HepG2 (cell line): Measurements from ENCODE around the gene IRF5. TPM values are rescaled to one million over a fixed set of nuclear protein-coding genes. Genes with fewer than 3 reads are reported as not detected.

Experiments
- ATAC-seq: fragments of 200-7000 bp; cut with Tn5 transposase; 3 replicates; pipeline ENCODE4 v1.9.1; 2020; ENCODE audit warnings: mild to moderate bottlenecking, moderate library complexity
- BruUV-seq: library from RNA; stranded (reverse); fragments of 400-500 nt; replicated peaks from 2 replicates; lab custom pipeline; 2021; lab: Mats Ljungman, UMichigan
- CTCF ChIA-PET: fragments of 300-600 bp; formaldehyde crosslinking; extraction: SDS; loops from one replicate; lab custom pipeline; 2021; ENCODE audit warnings: low total read pairs, inconsistent platforms, low intra/inter-chr PET ratio; lab: Yijun Ruan, JAX
- POLR2A ChIA-PET: fragments of 350-600 bp; sonication (Branson Sonifier 250); formaldehyde crosslinking; loops from one replicate; lab custom pipeline; 2020; ENCODE audit warnings: antibody characterized with exemption, inconsistent platforms; lab: Yijun Ruan, JAX
- DNase-seq: peaks from one replicate; pipeline ENCODE4 v3.0.0-alpha.2; 2015; ENCODE audit warnings: low spot score
- FAIRE-seq: peaks from 3 replicates; lab custom pipeline; 2011; peaks lifted over from hg19 to GRCh38; lab: Jason Lieb, UNC
- H2AFZ ChIP-seq: one replicate; pipeline ENCODE4 v1.6.1; 2011; ENCODE audit warnings: low read length, inconsistent platforms
- H3K27ac ChIP-seq: fragments of 300-600 bp; 3 replicates; pipeline ENCODE4 v1.8.0; 2011; ENCODE audit warnings: mixed run types, mild to moderate bottlenecking, mixed read lengths, low read length, inconsistent platforms; ENCODE audit not compliant: insufficient read depth; ENCODE audit errors: extremely low read length
- H3K27me3 ChIP-seq, 2 experiments: fragments of 200-600 bp in 1 of 2; 2 replicates in 1 of 2; 3 replicates in 1 of 2; pipeline versions ENCODE4 v1.6.0 to v1.8.0; 2011; ENCODE audit warnings: low read length in 2 of 2, mild to moderate bottlenecking in 2 of 2, moderate library complexity in 2 of 2, inconsistent platforms in 1 of 2; ENCODE audit not compliant: insufficient read depth in 2 of 2, control insufficient read depth in 1 of 2
- H3K36me3 ChIP-seq, 2 experiments: fragments of 200-600 bp in 1 of 2; replicated peaks in 1 of 2; 2 replicates in 1 of 2; 3 replicates in 1 of 2; pipeline versions ENCODE4 v1.5.1 to v1.8.0; 2011; ENCODE audit warnings: low read length in 2 of 2, inconsistent platforms in 1 of 2; ENCODE audit not compliant: insufficient read depth in 2 of 2, control insufficient read depth in 1 of 2
- H3K4me1 ChIP-seq: 2 replicates; pipeline ENCODE4 v1.5.1; 2012; ENCODE audit warnings: low read length, inconsistent platforms; ENCODE audit not compliant: insufficient read depth
- H3K4me2 ChIP-seq: 2 replicates; pipeline ENCODE4 v1.6.0; 2011; ENCODE audit warnings: low read depth, low read length, inconsistent platforms
- H3K4me3 ChIP-seq, 3 experiments: fragments of 200-600 bp in 1 of 3; sonication (generic), shearing (Covaris generic) in 1 of 3; replicated peaks in 1 of 3; 2 replicates each; pipeline ENCODE4 v1.5.1; 2011 to 2016; ENCODE audit warnings: low read length in 3 of 3, inconsistent platforms in 2 of 3, low read depth in 2 of 3, mild to moderate bottlenecking in 2 of 3, control low read depth in 1 of 3, mixed read lengths in 1 of 3; ENCODE audit not compliant: insufficient read depth in 1 of 3
- H3K79me2 ChIP-seq: one replicate; pipeline ENCODE4 v1.6.1; 2011; ENCODE audit warnings: low read length, inconsistent platforms; ENCODE audit not compliant: insufficient read depth
- H3K9ac ChIP-seq: 2 replicates; pipeline ENCODE4 v1.6.0; 2011; ENCODE audit warnings: mild to moderate bottlenecking, low read depth, low read length, inconsistent platforms; ENCODE audit not compliant: insufficient read depth
- H3K9me3 ChIP-seq: 2 replicates; pipeline ENCODE4 v1.5.1; 2012; ENCODE audit warnings: mild to moderate bottlenecking, low read length
- H4K20me1 ChIP-seq: 2 replicates; pipeline ENCODE4 v1.6.0; 2011; ENCODE audit warnings: inconsistent platforms, mild to moderate bottlenecking, low read length, moderate library complexity; ENCODE audit not compliant: insufficient read depth
- AFF4 ChIP-seq: sonication (generic); formaldehyde crosslinking; IDR thresholded peaks from 2 replicates; pipeline ENCODE4 v1.4.0; 2020; ENCODE audit warnings: missing genetic modification reagents
- AGO2 ChIP-seq: fragments of 200-400 bp; formaldehyde crosslinking; optimal IDR thresholded peaks from 2 replicates; pipeline ENCODE3; 2017; ENCODE audit warnings: mild to moderate bottlenecking, low read depth, low read length, moderate library complexity
- ARNTL ChIP-seq: sonication (generic); formaldehyde crosslinking; IDR thresholded peaks from 2 replicates; pipeline ENCODE4 v1.4.0; 2020; ENCODE audit warnings: mild to moderate bottlenecking, missing genetic modification reagents
- DMAP1 ChIP-seq: IDR thresholded peaks from 2 replicates; pipeline ENCODE4 v1.6.1; 2016
- SKI ChIP-seq: fragments of 450-650 bp; IDR thresholded peaks from one replicate; pipeline ENCODE4 v1.6.1; 2018; ENCODE audit warnings: mild to moderate bottlenecking; ENCODE audit not compliant: partially characterized antibody
- SP1 ChIP-seq, 2 experiments: fragments of 450-650 bp in 1 of 2; sonication (generic) in 1 of 2; formaldehyde crosslinking in 1 of 2; IDR thresholded peaks; 2 replicates each; pipeline versions ENCODE4 v1.4.0 to v1.6.1; 2016 to 2020; ENCODE audit warnings: missing genetic modification reagents in 1 of 2
- ZNF597 ChIP-seq: sonication (generic); formaldehyde crosslinking; IDR thresholded peaks from 2 replicates; pipeline ENCODE4 v1.5.0; 2020; ENCODE audit warnings: missing genetic modification reagents
- ZNF674 ChIP-seq: sonication (generic); formaldehyde crosslinking; IDR thresholded peaks from 2 replicates; pipeline ENCODE4 v1.5.0; 2020; ENCODE audit warnings: low read depth, mild to moderate bottlenecking, missing genetic modification reagents
- WGBS: methylation state at CpG from one replicate; pipeline ENCODE4 v1.1.6; 2017; ENCODE audit warnings: low lambda C conversion rate; 5-methylcytosine and 5-hydroxymethylcytosine counted together
- in situ Hi-C: cut with HindIII; loops from 2 replicates; pipeline ENCODE4 v1.10.0; 2017; ENCODE audit warnings: low pct_unique_long_range_greater_than_20kb; ENCODE audit not compliant: extremely low pct_ligation_motif_present
- intact Hi-C: fragments of 100-400 bp; cut with micrococcal nuclease; formaldehyde crosslinking; loops from one replicate; pipeline ENCODE4 v1.10.0; 2022; ENCODE audit not compliant: unreplicated experiment
- polyA plus RNA-seq, 8 experiments: library from polyadenylated mRNA; depleted of rRNA in 3 of 8; stranded (reverse) in 7 of 8; unstranded in 1 of 8; fragments of >200 nt; fragmentation: Illumina TruSeq in 4 of 8; extraction: Trizol in 4 of 8; gene quantifications; 2 replicates each; pipeline versions ENCODE4 v1.2.1 to v1.2.3, GENCODE V29; 2011 to 2016; ENCODE audit warnings: low read depth in 4 of 8, missing spikeins in 1 of 8, mixed read lengths in 1 of 8; ENCODE audit not compliant: insufficient read depth in 1 of 8
- total RNA-seq, 5 experiments: library from RNA; depleted of rRNA; stranded (reverse); fragments of >200 nt; fragmentation: Illumina TruSeq; extraction: Trizol; gene quantifications; 2 replicates each; pipeline ENCODE4 v1.2.3, GENCODE V29; 2016; ENCODE audit warnings: low read depth in 1 of 5
- TF ChIP-seq, protein P1 (sequence below): sonication (generic); formaldehyde crosslinking; IDR thresholded peaks from 2 replicates; pipeline ENCODE4 v1.5.1; 2020; ENCODE audit warnings: missing genetic modification reagents, mild to moderate bottlenecking, borderline replicate concordance

Gene IRF5
- total and polyA plus RNA-seq, 2 of the 13 experiments (the other 11 are each of a cell fraction or from before 2014, with no cell fraction given): 2.0 to 2.9 TPM

GRCh38 chr7:128948976-128949760 lies 11.4 kb downstream of the IRF5 start:
- Histone ChIP-seq H3K9me3 (no peaks in the 10 kb centered on the region), H3K27me3 (no peaks in the 10 kb centered on the region), H3K27ac (no peak overlapping the region), H2AFZ (no peak overlapping the region), H3K4me2 (no peak overlapping the region), H3K36me3 (peaks cover 4 to 7% of the 10 kb centered on the region in 2 experiments; a peak in 4 of 5 replicates), H3K4me3 (no peak overlapping the region), H4K20me1 (no peaks in the 10 kb centered on the region), H3K79me2 (no peaks in the 10 kb centered on the region), H3K9ac (no peak overlapping the region), H3K4me1 (no peaks in the 10 kb centered on the region)
- no peak for DNase-seq
- CTCF ChIA-PET: no interaction called here
- ATAC-seq: no peak
- intact Hi-C loops (no loop called here), in situ Hi-C loops (loop anchor here (5.0 kb wide), 1 partner anchor 42 kb away; no protein-coding TSS in a partner anchor)
- FAIRE-seq: no peak
- TF ChIP-seq, protein P1, sequence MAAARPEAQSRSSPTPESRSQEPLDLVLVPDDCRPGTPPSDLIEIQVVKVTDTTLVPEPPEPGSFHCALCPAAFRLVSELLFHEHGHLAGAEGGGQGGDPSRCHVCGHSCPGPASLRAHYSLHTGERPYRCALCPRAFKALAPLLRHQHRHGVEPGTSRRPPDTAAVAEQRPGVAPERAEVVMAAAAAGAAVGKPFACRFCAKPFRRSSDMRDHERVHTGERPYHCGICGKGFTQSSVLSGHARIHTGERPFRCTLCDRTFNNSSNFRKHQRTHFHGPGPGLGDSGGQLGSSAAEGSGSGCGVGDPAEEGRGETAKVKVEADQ (CRISPR knock-in tag): no peak
- no peak for TF ChIP-seq DMAP1 (CRISPR knock-in tag)
- TF ChIP-seq AGO2: peak; percentile 13
- POLR2A ChIA-PET: no interaction called here
- WGBS: 95% methylated on average over 3 of the region's 4 CpGs
- BruUV-seq: no TSS peak

GRCh38 chr7:128951296-128951695 lies 13.6 kb downstream of the IRF5 start:
- intact Hi-C loops (no loop called here), in situ Hi-C loops (no loop called here)
- Histone ChIP-seq H3K27ac (no peak overlapping the region), H3K79me2 (no peaks in the 10 kb centered on the region), H3K36me3 (peaks cover 9 to 26% of the 10 kb centered on the region in 2 experiments), H3K9me3 (no peaks in the 10 kb centered on the region), H2AFZ (no peak overlapping the region), H3K4me2 (no peak overlapping the region), H3K4me1 (no peaks in the 10 kb centered on the region), H4K20me1 (no peaks in the 10 kb centered on the region), H3K9ac (no peak overlapping the region), H3K4me3 (no peak overlapping the region), H3K27me3 (no peaks in the 10 kb centered on the region)
- ATAC-seq: no peak
- WGBS: 95% methylated on average over 5 of the region's 5 CpGs
- no TSS peak for BruUV-seq
- FAIRE-seq: no peak
- ChIA-PET CTCF (no interaction called here), POLR2A (no interaction called here)
- DNase-seq: no peak
- TF ChIP-seq ZNF674 (no peak), SP1 (IDR thresholded peaks at IDR 0.05) (no peak), SP1 (CRISPR knock-in tag; IDR thresholded peaks at IDR 0.05) (no peak), ZNF597 (CRISPR knock-in tag) (no peak), ARNTL (CRISPR knock-in tag) (no peak), AFF4 (no peak), SKI (no peak)
